Cardiac septum (tissue), 1 donor: Measurements from ENCODE around the gene DLG2. TPM values are rescaled to one million over a fixed set of nuclear protein-coding genes. Genes with fewer than 3 reads are reported as not detected.

Experiments
- DNase-seq: peaks from one replicate; pipeline ENCODE4 v3.0.0-alpha.2; 2020; ENCODE audit warnings: low spot score
- intact Hi-C: fragments of 100-400 bp; cut with DNase I; formaldehyde crosslinking; loops from one replicate; pipeline ENCODE4 v1.14.0; 2022
- total RNA-seq: library from RNA; stranded (reverse); fragmentation: NEBNext Ultra II Directional; extraction: Animal tissue kit (Norgen Biotek cat#: 25700); gene quantifications from one replicate; pipeline ENCODE4 v1.2.1, GENCODE V29; 2021
- donor health status: DM: no; HTN: no; CAD: no.

DLG2 gene
- total RNA-seq, 1 donor from 2014 or later, result 9.9 TPM

DNA sequence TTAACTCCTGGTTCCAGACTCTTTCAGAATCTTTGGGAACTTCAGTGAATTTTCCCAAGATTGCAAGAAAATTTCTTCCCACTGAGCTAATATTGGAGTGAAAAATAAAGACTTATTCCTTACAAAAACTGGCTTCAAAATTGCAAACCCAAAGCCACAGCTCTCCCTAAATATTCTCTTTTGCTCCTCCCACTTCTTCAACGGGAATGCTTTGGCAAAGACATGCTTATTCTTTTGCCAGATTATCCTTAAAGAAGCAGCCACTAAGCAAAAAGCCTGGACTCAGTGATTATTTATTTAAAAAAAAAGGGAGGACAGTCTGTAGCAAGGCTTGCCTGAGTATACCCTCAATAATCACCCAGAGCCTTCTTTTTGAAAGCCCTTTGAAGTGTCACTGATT lies 1438.6 kb downstream of the DLG2 start:
- intact Hi-C loops, result no loop called here
- DNase-seq, result no peak

DNA sequence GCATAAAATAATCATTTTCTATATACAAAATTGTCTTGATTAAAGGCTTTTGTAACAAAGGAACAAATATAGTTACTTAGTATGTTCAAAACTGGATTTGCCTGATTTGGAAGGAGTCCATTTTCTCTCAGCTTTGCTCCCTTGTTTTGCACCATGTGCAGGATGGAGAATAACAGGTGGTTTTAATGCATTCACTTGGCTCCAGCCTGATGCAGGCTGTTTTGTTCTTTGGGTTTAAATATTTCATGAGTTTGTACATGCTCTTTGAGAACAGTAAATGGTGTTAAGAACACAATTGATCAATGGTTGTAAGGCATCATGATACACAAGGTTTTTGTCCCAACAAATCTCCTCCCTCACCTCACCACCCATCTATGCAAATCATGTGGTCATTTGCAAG lies 1454.1 kb downstream of the DLG2 start:
- intact Hi-C loops, result no loop called here

DNA sequence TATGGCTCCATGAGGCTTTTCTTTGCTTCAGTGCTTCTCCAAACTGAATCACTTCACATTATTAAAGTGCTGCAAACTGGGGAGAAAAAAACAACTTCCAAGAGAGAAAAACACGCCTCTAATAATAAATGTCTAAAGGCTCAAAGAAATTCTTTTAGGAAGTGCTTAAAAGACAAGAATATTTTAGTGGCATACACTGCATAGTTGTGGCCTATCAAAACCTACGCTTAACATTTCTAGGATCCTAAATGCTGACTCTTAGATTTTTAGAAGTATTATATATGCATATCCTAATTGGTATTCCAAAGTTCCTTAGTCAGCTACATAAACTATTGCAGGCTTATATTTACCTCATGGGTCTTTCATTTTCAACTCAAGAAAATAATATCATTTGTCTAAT lies 1462.0 kb downstream of the DLG2 start:
- intact Hi-C loops, result no loop called here
- DNase-seq, result no peak

More for the DNA sequence above, 1454.1 kb downstream of the DLG2 start:
- no peak for DNase-seq

DNA sequence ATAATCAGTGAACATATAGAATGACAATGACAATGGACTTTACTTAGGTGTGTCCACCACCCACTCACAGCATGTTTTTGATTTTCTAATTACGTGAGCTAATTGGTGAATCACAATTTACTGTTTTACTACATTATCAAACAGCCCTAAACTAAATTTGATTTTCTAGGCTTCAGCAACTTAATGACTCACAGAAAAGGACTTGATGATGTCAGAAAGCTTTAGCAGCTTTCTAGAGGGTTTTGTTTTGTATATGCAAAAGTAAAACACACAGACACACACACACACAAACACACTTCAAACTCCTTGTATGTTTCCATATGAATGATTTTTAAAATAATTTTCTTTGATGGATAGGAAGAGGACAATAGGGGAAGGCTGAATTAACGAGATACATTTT lies 1462.4 kb downstream of the DLG2 start:
- intact Hi-C loops, result no loop called here
- no peak for DNase-seq

DNA sequence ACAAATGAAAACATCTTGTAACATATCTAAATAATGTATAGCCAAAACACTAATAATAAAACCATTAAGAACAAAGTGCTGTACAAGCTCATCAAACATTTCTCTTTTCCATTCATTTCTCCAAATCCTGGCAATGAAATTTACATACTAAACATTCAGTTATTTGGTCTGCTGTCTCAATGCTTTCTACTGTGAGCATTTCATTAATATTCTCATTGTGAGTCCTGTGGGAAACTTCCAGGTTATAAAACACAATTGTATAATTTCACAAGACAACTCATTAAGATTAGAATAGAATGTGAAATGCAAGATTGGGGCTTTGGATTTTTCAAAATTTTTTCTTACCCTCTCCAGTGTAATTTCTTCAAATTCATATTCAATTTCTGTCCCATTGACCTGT lies 1464.0 kb downstream of the DLG2 start:
- DNase-seq, result no peak
- intact Hi-C loops, result no loop called here

DNA sequence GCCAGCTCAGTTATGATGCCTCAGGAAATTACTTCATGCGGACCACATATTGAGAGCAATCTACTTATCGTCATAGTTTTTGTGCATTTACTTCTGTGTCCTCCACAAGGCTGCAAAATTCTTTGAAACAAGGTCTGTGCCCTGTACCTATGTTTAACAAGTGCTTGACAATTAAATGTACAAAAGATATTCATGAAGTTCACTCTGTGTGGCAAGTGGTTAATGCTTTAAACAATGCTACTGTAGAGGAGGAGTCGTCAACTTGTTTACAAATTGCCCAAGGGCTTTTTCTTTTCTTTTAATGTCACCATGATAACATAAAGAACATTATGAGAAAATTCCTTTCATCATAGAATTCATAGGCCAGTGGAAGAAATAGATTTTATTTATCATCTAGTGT lies 1469.5 kb downstream of the DLG2 start:
- intact Hi-C loops, result no loop called here
- DNase-seq, result no peak

DNA sequence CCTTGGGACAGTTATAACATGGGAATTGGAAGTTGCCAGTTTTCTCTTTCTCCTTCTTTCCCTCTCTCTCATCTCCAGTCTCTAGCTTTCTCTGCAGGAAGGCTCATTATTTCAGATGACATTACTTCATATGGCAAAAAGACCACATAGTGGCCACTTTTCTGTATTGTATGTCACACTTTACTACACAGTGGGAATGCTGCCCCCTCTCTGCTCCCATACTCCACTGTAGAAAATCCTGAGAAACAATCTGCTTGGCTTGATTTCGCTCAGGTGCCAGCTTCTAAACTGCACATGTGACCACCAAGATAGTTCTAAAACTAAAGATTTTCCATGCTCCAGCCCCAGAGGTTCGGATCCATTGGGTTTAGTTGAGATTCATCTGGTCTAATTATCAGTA lies 1480.3 kb downstream of the DLG2 start:
- intact Hi-C loops, result no loop called here
- no peak for DNase-seq

DNA sequence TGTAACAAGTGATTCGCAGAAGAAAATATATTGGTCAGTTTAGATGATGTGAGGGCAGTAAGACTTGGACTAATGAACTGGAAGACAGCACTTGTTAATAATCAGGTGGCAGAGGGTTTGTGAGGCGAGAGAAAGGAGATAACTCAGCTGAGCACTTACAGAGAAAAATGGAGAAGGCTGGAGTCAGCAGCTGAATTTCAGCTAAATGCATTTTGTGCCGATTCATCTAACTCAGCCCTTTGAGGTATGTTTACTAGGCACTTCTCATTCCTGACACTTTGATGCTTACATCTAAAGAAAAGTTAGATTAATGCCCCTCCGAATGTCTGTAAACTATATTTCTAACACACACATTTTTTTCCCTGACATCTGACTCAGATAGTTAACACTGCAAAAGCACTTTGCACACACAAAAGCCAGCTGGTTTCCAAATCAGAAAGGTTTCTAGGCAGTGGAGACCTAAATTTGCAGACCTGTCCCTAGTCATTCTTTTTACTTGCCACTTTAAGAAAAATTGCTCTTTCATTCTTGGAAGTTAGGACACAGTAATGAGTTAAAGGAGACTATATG lies 1481.4 kb downstream of the DLG2 start:
- intact Hi-C loops, result no loop called here
- no peak for DNase-seq

DNA sequence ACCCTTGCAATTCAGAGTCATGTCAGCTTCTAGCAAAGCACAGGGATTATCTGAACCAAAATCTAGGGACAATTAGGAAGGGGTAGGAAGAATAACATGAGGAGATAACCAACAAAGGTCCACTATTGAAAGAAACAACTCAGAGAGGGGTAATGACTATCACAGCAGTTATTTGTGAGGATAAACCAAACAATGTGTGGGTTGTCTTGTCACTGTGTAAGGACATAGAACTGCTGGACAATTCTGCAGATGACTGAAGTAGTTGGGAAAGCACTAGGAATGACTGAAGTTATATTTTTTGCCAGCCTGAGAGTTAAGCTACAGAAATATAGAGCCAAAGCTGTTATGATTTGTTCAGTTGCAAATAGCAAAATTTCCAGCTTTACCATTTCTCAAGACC lies 1482.6 kb downstream of the DLG2 start:
- DNase-seq, result no peak
- intact Hi-C loops, result no loop called here

DNA sequence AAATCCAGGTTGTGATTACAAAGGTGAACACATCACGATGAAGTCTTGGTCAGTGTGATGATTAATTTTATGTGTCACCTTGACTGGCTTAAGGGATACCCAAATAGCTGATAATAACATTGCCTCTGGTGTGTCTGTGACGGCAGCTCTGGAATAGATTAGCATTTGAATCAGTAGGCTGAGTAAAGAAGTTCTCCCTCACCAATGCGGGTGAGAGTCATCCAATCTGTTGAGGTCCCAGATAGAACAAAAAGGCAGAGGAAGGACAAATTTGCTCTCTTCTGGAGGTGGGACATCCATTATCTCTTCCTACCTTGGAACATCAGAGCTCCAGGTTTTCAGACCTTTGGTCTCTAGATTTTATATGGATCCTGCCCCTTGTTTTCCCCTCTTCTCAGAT lies 1484.7 kb downstream of the DLG2 start:
- intact Hi-C loops, result no loop called here

DNA sequence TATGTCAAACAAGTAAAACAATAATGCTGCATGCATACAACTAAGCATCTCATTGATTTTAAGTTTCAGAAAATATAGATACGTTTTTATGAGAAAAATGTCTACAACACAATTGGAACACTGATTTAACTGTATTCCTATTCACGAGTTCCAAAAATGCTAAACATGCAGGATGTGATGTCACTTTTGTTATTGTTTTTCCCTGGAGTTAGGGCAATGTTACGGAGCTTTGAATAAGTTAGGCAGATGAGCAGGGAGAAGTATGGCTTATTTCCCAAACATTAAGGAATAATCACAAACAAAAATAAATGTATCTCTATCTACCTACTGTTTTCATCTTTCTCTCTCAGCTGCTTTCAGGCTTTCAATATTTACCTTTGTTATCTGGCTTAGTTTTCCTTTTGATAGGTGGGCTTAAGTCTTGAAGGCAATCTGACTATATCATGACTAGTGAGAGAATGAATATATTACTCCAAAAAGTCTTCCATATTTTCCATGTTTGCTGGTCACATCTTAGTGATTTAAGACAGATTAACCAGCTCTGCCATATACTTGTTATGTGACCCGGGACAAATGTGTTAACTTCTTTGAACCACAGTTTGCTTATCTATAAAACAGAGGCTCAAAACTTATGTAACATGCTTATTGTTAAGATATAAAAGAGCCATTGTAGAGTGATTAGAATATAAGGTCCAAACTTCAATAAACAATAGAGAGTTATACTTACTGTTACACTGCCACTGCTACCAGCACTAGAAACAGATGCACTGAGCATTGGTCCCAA lies 1486.6 kb downstream of the DLG2 start:
- no peak for DNase-seq
- intact Hi-C loops, result no loop called here

More for the DNA sequence above, 1484.7 kb downstream of the DLG2 start:
- DNase-seq, result no peak

DNA sequence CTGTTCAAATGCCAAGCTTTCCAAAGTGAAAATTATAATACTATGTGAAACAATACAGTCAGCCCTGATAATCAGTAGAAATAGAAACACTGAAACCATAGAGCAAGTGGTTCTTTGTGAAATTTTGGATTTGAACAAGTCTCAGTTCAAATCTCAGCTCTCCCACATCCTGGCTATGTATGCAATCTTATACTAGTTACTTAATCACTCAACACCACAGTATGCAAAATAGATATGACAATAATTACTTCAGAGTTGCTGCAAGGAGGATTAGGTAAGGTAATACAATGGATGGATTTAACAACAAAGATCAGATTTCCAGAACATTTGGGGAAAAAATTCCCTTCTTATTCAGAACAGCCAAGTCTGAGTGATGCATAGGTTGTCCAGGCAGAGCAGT lies 1489.2 kb downstream of the DLG2 start:
- intact Hi-C loops, result no loop called here
- no peak for DNase-seq

DNA sequence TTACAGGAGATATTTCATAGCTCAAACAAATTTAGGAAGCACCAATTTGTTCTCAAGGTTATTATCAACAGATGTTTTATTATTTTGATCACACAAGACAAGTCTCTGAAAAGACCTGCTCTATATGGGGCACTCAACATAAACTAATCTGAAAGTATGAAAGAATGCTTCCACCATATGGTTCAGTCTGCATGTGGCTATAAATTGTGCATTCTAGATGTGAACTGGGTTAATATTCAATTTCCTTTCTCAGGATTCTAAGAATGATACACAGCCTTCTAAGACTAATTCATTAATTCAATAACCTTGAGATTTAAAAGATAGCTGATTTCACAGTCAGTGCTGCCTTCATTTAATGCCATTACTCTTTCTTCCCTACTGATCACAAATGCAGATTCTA lies 1489.6 kb downstream of the DLG2 start:
- no peak for DNase-seq
- intact Hi-C loops, result no loop called here

DNA sequence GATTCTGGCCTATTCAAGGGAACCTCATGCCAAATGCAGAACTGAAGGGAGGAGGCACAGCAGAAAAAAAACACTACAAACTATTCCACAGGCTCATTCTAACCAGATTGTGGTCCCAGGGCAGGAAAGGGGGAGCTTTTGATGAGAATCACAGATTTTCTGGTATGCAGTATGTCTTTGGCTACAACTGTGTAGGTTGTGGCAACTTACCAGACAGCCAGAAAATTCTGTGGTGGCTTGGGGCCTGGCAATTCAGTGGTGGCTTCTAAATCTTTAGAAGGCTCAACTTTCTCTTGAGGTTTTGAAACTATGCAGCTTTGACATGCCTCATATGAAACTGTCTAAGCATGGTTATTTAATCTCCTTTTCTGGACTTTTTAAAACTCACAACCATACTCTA lies 1490.2 kb downstream of the DLG2 start:
- intact Hi-C loops, result no loop called here
- DNase-seq, result no peak

DNA sequence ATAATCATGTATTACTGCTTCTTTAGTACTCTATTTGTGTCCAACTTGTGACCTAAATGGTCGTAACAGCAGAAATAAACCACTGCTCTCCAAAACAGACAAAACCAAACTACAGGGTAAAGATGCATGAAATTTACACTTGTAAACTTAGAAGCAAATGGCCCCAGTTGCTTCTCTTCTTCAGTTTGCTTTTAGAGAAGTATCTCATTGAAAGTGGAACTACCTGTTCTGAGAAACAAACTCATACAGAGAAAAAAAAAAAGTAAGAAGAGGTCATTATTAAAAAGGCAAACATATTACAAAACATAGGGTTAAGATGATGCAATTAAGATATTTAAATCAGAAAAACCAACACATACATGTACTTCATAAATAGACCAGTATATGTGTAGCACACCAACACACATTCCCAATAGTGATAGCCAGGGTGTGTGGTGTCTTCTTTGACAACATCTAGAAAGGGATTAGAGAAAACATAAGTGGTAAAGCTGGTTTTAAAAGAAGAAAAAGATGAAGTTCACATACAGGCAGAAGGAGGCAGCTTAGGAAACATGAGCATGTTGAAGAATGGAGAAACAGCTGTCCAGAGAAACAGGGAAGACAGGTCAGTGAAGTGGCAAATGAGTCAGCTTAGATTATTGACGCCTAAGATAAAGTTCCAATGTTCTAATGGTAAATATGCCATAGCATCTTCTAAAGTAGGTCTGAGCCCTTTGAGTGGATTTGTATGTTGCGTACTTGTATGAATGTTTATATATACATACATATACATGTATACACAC lies 1496.3 kb downstream of the DLG2 start:
- intact Hi-C loops, result no loop called here
- no peak for DNase-seq

DNA sequence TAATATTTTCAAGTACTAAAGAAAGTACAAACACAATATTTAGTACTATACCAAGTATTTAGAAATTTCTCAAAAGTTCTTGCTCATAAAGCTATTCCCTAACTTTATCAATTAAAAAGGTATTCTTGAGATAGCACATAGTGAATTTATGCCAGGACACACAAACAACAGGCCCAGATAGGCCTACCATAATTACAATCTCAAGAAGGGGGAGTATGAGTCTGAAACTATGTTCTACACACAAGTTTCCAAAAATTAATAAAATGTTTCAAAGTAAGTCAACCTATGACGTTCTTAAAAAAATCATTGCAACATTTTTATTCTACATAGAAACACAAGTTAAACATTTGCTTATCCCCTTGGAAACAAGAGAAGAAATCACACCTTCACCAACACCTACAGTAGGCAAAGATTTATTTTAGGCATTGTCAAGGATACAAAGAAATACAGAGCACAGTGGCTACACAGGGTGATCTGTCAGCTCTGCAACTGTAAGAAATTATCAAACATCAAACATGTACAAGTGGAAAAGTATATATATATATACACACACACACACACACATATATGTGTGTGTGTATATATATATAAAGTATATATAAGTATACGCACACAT lies 1497.1 kb downstream of the DLG2 start:
- DNase-seq, result no peak
- intact Hi-C loops, result no loop called here

DNA sequence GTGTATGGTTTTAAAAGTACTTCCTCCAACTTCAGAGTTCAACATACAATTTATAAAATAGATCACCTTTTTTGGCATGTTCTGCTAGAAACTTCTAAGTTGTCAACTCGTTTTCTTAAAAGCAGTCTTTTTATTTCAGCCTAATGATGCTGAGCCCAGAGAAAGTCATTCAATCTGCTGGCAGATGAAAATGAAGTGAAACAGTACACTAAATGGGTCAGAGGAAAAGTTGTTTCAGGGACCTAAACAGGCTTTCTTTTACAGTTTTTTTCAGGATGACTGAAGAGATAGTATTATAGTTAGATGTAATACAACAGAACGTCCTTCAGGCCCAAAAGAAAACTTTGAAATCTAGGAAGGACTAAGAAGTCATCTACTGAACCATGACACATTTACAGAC lies 1498.3 kb downstream of the DLG2 start:
- no peak for DNase-seq
- intact Hi-C loops, result no loop called here

DNA sequence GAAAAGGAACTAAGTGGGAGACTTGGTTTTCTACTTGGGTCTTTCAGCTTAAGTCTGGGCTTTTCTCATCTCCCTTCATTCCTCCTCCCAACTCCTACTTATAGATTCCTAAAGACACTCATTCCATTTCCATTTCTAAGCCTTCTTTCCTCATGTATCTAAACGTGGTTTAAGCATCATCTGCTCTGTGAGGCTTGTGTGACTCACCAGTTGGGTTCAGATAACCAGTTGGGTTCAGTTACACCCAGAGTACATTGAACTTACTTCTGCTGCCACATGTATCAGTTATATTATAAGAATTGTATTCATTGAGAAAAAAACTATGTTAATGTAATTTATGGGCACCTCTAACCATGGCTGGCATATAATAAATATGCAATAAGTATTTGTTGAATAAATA lies 1509.8 kb downstream of the DLG2 start:
- no peak for DNase-seq
- intact Hi-C loops, result no loop called here

DNA sequence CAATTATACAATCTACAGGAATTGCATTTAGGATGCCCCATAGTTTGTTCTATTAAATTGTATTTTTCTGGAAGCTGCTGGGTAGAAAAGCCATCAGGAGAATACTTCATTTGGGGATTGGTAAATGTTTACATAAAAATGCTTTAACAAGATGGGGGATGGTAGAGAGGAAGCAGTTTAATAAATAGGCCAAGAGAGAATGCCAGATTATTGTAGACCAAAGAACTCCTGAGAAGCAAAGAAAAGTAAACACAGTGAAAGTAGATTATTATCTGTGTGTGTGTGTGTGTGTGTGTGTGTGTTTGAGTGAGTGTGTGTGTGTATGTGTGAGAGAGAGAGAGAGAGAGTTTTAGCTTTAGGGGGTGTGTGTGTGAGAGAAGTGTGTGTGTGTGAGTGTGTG lies 1520.6 kb downstream of the DLG2 start:
- DNase-seq, result no peak
- intact Hi-C loops, result no loop called here

DNA sequence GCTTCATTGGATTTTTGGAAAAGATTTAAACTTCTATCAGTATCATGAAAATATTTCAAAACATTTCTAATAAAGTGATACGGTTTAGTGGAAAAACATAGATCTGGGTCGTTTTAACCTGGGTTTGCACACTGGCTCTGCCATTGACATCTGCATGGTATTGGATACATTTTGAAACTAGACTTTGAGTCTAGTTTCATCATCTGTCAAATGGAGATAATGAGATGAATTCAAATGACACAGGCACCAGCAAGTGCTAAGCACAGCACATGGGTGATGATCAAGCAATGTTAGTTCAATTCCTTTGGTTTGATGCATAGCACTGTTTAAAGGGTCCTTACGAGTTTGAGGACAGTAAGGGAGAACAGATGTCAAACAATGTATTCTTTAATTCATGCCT lies 1522.0 kb downstream of the DLG2 start:
- intact Hi-C loops, result no loop called here
- DNase-seq, result no peak

DNA sequence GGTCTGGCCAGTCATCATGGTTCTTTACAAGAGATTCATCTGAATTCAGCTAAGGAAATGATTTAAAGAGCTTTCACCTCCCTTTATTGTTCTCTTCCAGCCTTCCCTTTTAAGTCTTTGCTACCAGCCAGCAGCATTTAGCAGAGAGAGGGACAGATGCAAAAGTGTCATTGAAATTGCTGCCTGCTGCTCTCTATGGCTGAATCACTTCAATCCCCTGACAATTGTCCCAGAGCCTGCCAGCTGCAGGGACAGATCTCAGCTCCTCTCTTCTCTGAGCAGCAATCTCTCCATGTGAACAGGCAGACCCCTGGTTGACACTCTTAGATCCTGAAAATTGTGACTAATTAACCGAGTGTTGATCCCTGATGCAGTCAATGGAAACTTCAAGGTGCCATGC lies 1524.0 kb downstream of the DLG2 start:
- intact Hi-C loops, result no loop called here

More for the DNA sequence above, 1524.0 kb downstream of the DLG2 start:
- no peak for DNase-seq
